ENCODE measurements around the gene WDFY4.

The WDFY4 gene

DNA sequence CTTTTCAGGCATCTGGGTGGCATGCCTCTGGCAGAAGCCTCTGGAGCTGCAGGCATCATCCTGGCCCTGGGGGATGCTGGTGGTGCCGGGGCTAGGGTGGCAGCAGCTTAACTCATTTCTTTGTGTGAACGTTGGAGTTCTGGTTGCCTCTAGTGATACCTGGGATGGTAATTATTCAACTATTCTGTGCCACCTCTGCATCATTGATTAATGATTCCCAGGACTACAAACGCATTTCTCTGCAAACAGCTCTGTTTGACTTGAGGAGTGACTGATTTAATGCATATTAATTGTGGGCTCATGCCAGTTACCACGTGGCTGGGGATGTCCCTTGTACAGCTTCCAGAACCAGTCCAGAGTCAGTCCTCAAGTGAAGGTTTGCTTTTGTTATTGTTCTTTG, 199.0 kb downstream of the WDFY4 start:
- TF ChIP-seq, protein P1, sequence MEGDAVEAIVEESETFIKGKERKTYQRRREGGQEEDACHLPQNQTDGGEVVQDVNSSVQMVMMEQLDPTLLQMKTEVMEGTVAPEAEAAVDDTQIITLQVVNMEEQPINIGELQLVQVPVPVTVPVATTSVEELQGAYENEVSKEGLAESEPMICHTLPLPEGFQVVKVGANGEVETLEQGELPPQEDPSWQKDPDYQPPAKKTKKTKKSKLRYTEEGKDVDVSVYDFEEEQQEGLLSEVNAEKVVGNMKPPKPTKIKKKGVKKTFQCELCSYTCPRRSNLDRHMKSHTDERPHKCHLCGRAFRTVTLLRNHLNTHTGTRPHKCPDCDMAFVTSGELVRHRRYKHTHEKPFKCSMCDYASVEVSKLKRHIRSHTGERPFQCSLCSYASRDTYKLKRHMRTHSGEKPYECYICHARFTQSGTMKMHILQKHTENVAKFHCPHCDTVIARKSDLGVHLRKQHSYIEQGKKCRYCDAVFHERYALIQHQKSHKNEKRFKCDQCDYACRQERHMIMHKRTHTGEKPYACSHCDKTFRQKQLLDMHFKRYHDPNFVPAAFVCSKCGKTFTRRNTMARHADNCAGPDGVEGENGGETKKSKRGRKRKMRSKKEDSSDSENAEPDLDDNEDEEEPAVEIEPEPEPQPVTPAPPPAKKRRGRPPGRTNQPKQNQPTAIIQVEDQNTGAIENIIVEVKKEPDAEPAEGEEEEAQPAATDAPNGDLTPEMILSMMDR (conservative IDR thresholded peaks at IDR 0.05; ENCODE audit: low read depth, low read length) = no peak
- H3K4me3 ChIP-seq (ENCODE audit: low read length) = no peak overlapping the region
- no peak for DNase-seq (ENCODE audit: low read depth)

DNA sequence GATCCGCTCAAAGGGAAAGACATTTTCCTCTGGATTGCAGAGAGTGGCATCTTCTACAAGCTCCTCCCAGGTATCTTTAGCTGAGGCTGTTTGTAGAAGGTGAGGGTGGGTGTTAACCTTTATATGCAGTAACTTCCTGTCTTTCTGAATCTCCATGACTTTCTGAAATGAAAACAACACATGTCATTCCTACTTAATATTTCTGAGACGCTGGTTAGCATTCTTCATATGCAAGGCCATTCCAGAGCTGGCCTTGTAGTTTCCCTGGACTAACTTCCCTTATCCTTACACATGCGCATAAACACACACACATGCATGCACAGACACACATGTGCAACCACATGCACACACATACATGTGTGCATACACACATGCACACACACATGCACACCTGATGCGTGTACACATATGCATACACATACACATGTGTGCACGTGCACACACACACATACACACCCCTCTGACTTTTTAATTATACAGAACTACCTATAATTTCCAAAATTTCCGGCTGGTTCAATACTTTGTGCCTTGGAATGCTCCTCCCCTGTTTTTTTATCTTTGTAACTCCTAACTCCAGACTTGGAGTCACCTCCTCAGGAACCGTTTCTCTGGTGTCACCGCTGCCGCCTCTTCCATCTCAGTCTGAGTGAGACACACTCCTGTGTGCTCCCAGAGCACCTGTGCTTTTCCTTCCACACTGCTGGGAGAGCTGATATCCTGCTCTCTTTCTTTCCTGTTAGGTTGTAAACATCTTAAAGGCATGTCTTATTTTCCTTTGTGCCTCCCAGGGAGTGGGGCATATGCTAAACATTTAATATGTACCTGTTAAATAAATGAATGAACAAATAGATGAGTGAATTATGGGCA, 199.7 kb downstream of the WDFY4 start:
- no peak overlapping the region for H3K4me3 ChIP-seq (ENCODE audit: low read length)
- TF ChIP-seq, protein P1 (conservative IDR thresholded peaks at IDR 0.05; ENCODE audit: low read depth, low read length) = no peak
- DNase-seq (ENCODE audit: low read depth) = no peak

DNA sequence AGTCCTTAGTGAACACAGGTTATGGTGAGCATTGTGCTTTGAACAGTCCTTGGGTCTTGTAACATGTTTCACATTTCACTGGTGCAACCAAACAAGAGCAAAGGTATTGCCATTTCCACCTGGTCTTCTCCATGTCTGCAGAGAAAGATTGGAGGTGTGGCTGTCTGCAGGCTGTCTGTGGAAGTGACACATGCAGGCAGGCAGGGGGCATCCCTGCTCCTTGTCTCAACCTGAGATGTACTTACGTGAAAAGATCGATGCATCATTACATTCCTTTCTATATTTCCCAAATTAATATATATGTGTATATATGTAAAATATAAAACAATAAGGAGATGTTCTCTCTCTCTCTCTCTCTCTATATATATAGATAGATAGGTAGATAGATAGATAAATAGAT, 200.7 kb downstream of the WDFY4 start:
- H3K4me3 ChIP-seq (ENCODE audit: low read length) = no peak overlapping the region
- DNase-seq (ENCODE audit: low read depth) = no peak
- TF ChIP-seq, protein P1 (conservative IDR thresholded peaks at IDR 0.05; ENCODE audit: low read depth, low read length) = peak; percentile 42

DNA sequence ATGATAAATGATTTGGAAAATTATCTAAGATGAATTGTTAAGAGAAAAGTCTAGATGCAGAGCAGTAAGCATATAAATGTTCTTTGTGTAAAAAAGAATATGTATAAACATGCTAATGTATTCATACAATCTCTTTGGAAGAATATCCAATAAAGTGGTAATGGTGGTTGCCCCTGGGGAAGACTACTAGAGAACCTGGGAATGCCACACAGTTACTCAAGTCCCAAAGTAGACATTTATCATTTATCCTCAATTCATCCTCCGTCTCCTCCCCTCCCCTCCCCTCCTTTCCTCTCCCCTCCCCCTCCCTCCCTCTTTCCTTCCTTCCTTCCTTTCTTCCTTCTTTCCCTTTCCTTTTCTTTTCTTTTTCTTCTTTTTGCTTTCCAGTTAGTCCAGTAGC, 203.3 kb downstream of the WDFY4 start:
- no peak overlapping the region for H3K4me3 ChIP-seq (ENCODE audit: low read length)
- TF ChIP-seq, protein P1 (conservative IDR thresholded peaks at IDR 0.05; ENCODE audit: low read depth, low read length) = no peak

DNA sequence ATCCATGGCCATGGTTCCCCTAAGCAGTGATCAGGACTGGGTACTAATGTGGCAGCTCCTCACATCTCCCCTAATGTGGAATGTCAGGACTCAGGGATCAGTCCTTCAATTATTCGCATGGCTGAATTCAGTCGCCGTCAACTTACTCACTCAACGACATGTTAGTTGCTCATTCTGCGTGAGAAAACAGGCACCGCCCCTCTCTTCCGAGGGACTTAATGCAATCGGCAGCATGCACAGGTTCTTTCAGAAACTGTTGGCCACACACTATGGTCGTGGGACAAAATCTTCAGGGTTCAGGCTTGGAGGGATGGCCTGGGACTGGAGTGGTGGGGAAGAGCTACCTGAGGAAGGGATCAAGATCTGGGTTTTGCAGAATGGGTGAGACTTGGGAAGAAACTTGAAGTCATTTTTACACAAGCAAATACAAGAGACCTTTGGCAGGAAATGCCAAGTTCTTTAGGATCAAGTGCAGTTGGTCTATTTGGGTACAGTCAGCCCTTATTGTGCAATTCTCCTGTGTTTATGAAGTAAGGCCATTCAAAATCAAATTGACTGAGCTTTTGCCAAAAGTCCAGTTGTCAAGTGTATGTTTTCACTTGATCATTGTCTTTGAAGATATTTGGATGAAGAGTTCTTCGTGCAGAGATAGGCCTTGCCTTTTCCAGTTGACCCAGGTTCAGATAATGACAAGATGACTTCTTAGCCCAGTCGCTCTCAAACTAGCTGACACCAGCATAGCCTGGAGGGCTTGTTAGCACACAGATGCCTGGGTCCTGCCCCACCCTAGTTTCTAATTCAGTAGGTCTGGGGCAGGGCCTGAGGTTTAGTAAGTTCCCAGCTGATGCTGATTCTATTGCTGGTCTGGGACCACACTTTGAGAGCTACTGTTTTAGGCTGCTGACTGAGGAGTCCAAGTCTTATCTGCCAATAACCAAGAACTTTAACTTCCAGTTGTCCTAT, 206.5 kb downstream of the WDFY4 start:
- TF ChIP-seq, protein P1 (conservative IDR thresholded peaks at IDR 0.05; ENCODE audit: low read depth, low read length) = no peak
- no peak overlapping the region for H3K4me3 ChIP-seq (ENCODE audit: low read length)
- DNase-seq (ENCODE audit: low read depth) = no peak

More for the DNA sequence above, 203.3 kb downstream of the WDFY4 start:
- no peak for DNase-seq (ENCODE audit: low read depth)

DNA sequence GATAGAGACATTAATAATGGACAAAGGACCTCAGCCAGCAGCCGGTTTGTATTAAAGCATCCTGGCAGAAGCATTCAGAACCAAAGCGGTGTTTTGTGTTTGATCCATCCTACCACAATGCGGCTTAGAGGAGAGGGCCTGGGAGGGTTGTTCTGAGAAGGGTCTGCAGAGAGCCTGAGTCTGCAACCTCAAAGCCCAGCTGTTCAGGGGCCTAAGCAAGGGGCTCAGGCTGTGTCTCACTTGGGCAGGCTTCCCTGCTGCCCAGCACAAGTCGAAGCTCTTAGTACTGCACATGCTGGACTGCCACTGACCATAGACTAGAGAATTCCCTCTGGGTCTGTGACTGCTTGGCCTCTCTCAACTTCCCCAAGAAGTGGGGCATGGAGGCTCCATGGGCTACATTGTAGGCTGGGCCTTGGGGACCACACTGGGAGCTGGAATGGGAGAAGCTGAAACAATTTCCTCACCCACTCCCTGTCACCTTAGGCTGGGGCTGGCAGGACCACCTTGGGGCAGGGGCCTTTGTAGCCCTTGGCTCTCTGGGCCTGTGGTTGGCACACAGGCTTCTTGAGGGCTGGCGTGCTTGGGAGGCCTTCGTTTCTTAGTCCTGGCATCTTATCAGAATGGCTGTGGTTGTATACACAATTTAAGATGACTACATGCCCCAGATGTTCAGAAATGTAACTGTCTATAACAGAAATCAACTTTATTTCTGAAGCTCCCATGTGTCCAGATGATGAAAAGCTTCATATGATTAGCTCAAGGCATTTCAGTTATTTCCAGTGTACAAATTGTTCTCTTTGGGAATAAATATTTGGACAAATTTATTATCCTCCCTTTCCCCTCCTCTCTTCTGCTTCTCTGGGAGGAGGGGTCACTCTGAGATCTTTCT, 210.5 kb downstream of the WDFY4 start:
- no peak overlapping the region for H3K4me3 ChIP-seq (ENCODE audit: low read length)
- TF ChIP-seq, protein P1 (conservative IDR thresholded peaks at IDR 0.05; ENCODE audit: low read depth, low read length) = no peak
- DNase-seq (ENCODE audit: low read depth) = no peak

Measured in retinal pigment epithelial cell (primary cell).